A549 (cell line): ENCODE results near the gene PSD. TPM values are rescaled to one million over a fixed set of nuclear protein-coding genes. Genes with fewer than 3 reads are reported as not detected.
A peak's percentile ranks its signal among the peaks of the same experiment; 100 is the strongest.

Source experiments
- ATAC-seq, 2 experiments: fragments of 200-7000 bp in 1 of 2; fragments of >200 bp in 1 of 2; cut with Nextera tagmentation in 1 of 2; cut with Tn5 transposase in 1 of 2; 3 replicates each; pipeline versions ENCODE4 v1.8.0 to v1.9.1; 2018 to 2020; ENCODE audit warnings: mild to moderate bottlenecking in 1 of 2, moderate library complexity in 1 of 2
- CTCF ChIA-PET: fragments of 300-600 bp; sonication (Branson Sonifier 250); formaldehyde crosslinking; extraction: SDS; loops from one replicate; lab custom pipeline; 2021; ENCODE audit warnings: antibody characterized with exemption, inconsistent platforms; lab: Yijun Ruan, JAX
- POLR2A ChIA-PET: fragments of 350-600 bp; formaldehyde crosslinking; extraction: SDS; loops from one replicate; lab custom pipeline; 2021; ENCODE audit warnings: antibody characterized with exemption, inconsistent platforms; lab: Yijun Ruan, JAX
- DNase-seq, 2 experiments: peaks; one replicate each; pipeline versions ENCODE4 v3.0.0 to v3.0.0-alpha.2; 2011 to 2016; ENCODE audit warnings: low read depth in 1 of 2, low spot score in 1 of 2
- FAIRE-seq: peaks from 2 replicates; lab custom pipeline; 2011; peaks lifted over from hg19 to GRCh38; lab: Jason Lieb, UNC
- H3K27ac ChIP-seq, 2 experiments: fragments of >200 bp; sonication (Bioruptor Twin); formaldehyde crosslinking; 3 replicates each; pipeline ENCODE4 v1.5.1; 2016 to 2017
- H3K4me1 ChIP-seq: fragments of >200 bp; sonication (Bioruptor Twin); formaldehyde crosslinking; 3 replicates; pipeline ENCODE4 v1.6.1; 2016
- H3K4me2 ChIP-seq: fragments of >200 bp; sonication (Bioruptor Twin); formaldehyde crosslinking; 3 replicates; pipeline ENCODE4 v1.6.1; 2016
- H3K4me3 ChIP-seq: fragments of >200 bp; sonication (Bioruptor Twin); formaldehyde crosslinking; 3 replicates; pipeline ENCODE4 v1.5.1; 2016
- H3K9me3 ChIP-seq: fragments of >200 bp; sonication (Bioruptor Twin); formaldehyde crosslinking; 3 replicates; pipeline ENCODE4 v1.6.1; 2016
- CBX2 ChIP-seq: fragments of 200-600 bp; sonication (generic); IDR thresholded peaks from 2 replicates; pipeline ENCODE4 v1.6.1; 2016; ENCODE audit warnings: low read depth, mild to moderate bottlenecking, borderline replicate concordance
- E2F6 ChIP-seq: IDR thresholded peaks from 2 replicates; pipeline ENCODE4 v1.6.1; 2012; ENCODE audit warnings: low read depth, borderline replicate concordance
- EHF ChIP-seq: fragments of 250-450 bp; sonication (Bioruptor Pico); IDR thresholded peaks from 2 replicates; pipeline ENCODE4 v1.5.0; 2020; ENCODE audit warnings: mild to moderate bottlenecking
- FOSB ChIP-seq: fragments of 250-450 bp; sonication (Bioruptor Pico); IDR thresholded peaks from 2 replicates; pipeline ENCODE4 v1.5.0; 2020; ENCODE audit warnings: mild to moderate bottlenecking, moderate library complexity
- FOXS1 ChIP-seq: fragments of 250-450 bp; sonication (Bioruptor Pico); IDR thresholded peaks from 2 replicates; pipeline ENCODE4 v1.5.0; 2020; ENCODE audit warnings: mild to moderate bottlenecking, moderate library complexity
- GATA3 ChIP-seq: IDR thresholded peaks from 2 replicates; pipeline ENCODE4 v1.6.1; 2012; ENCODE audit warnings: borderline replicate concordance
- JUN ChIP-seq, 2 experiments: fragments of >200 bp; sonication (Bioruptor Twin); formaldehyde crosslinking; IDR thresholded peaks; 2 replicates in 1 of 2; 3 replicates in 1 of 2; pipeline ENCODE4 v1.6.1; 2016 to 2017
- PBX3 ChIP-seq: IDR thresholded peaks from 2 replicates; pipeline ENCODE4 v1.6.1; 2012
- PHF8 ChIP-seq: fragments of 200-600 bp; sonication (generic); IDR thresholded peaks from 2 replicates; pipeline ENCODE4 v1.6.1; 2016; ENCODE audit warnings: low read depth, mild to moderate bottlenecking, antibody characterized with exemption, moderate library complexity, borderline replicate concordance
- POLR2A ChIP-seq: IDR thresholded peaks from 2 replicates; pipeline ENCODE4 v1.6.1; 2012; ENCODE audit warnings: mild to moderate bottlenecking, low read length
- POLR2AphosphoS2 ChIP-seq: conservative IDR thresholded peaks from 2 replicates; pipeline ENCODE4 v1.6.1; 2012; ENCODE audit warnings: low read length, improper control_type of control experiment, inconsistent platforms
- SREBF2 ChIP-seq: fragments of 450-650 bp; IDR thresholded peaks from 2 replicates; pipeline ENCODE4 v1.6.1; 2014; ENCODE audit warnings: mild to moderate bottlenecking, moderate library complexity
- TFCP2L1 ChIP-seq: fragments of 250-450 bp; sonication (Bioruptor Pico); IDR thresholded peaks from 2 replicates; pipeline ENCODE4 v1.5.0; 2021; ENCODE audit warnings: mild to moderate bottlenecking
- ZC3H11A ChIP-seq: fragments of 450-650 bp; IDR thresholded peaks from 2 replicates; pipeline ENCODE4 v1.6.1; 2014; ENCODE audit warnings: antibody characterized with exemption, mild to moderate bottlenecking
- ZSCAN20 ChIP-seq: fragments of 250-450 bp; sonication (Bioruptor Pico); IDR thresholded peaks from 2 replicates; pipeline ENCODE4 v1.8.0; 2022; ENCODE audit warnings: mild to moderate bottlenecking, moderate library complexity
- WGBS: methylation state at CpG from one replicate; pipeline ENCODE4 v1.1.6; 2017; ENCODE audit errors: missing lambda C conversion rate; 5-methylcytosine and 5-hydroxymethylcytosine counted together
- polyA plus RNA-seq, 4 experiments: library from polyadenylated mRNA; depleted of rRNA in 3 of 4; stranded (reverse); fragments of >200 nt; fragmentation: RNase III in 1 of 4; extraction: RNeasy Plus Mini Kit Qiagen cat#74134 plus additional on column Dnase treatment in 1 of 4; gene quantifications; 2 replicates in 3 of 4; 3 replicates in 1 of 4; pipeline ENCODE4 v1.2.3, GENCODE V29; 2011 to 2017

PSD gene
- polyA plus RNA-seq, 2 of the 4 experiments (the other 2 are of a cell fraction), result 0.14 to 0.75 TPM

GRCh38 chr10:102461187-102462054, 42.8 kb upstream of the PSD start (continued):
- TF ChIP-seq E2F6, result peak; percentile 93
- TF ChIP-seq TFCP2L1 (CRISPR knock-in tag), result no peak
- TF ChIP-seq PBX3, result no peak
- no peak for TF ChIP-seq EHF (CRISPR knock-in tag)
- no peak for TF ChIP-seq ZSCAN20 (CRISPR knock-in tag)
- peak; percentile 67 for TF ChIP-seq POLR2A
- no peak for TF ChIP-seq GATA3

- CTCF ChIA-PET, result interaction anchor here (0.8 to 10.9 kb wide), 8 partner anchors 8 to 123 kb away, joined by 3 to 84 read pairs (median 10); partner anchors contain the start of genes ACTR1A and C10orf95
These were observed 42.2 kb upstream of the PSD start for GRCh38 chr10:102460836-102461186.

GRCh38 chr10:102458656-102459055, 40.1 kb upstream of the PSD start:
- POLR2A ChIA-PET, result no interaction called here
- Histone ChIP-seq H3K9me3 (no peaks in the 10 kb centered on the region), H3K4me1 (peaks cover 40% of the 10 kb centered on the region), H3K27ac (no peak overlapping the region), H3K4me2 (no peak overlapping the region), H3K4me3 (no peak overlapping the region)
- DNase-seq (no peak), FAIRE-seq (no peak), ATAC-seq (no peak)
- CTCF ChIA-PET, result interaction anchor here (0.7 to 10.9 kb wide), 3 partner anchors 8 to 59 kb away, joined by 3 to 84 read pairs (median 4); no protein-coding TSS in a partner anchor
- 65% methylated on average over 4 of the region's 4 CpGs for WGBS
- TF ChIP-seq JUN (IDR thresholded peaks at IDR 0.05), result no peak
- TF ChIP-seq ZC3H11A, result no peak
- no peak for TF ChIP-seq CBX2

More at GRCh38 chr10:102460836-102461186, 42.2 kb upstream of the PSD start:
- DNase-seq (no peak), ATAC-seq (peak; percentile 45), FAIRE-seq (no peak)
- POLR2A ChIA-PET, result interaction anchor here (1.4 kb wide), 2 partner anchors 10 to 66 kb away, joined by 4 read pairs; partner anchors contain the start of gene NFKB2
- H3K4me2 ChIP-seq, result peak overlapping the region; percentile 100
- H3K4me1 ChIP-seq, result peaks cover 18% of the 10 kb centered on the region
- H3K27ac ChIP-seq, result peak overlapping the region; percentile 40 to 84
- WGBS, result 39% methylated on average over 8 of the region's 8 CpGs
- no peaks in the 10 kb centered on the region for H3K9me3 ChIP-seq
- TF ChIP-seq POLR2AphosphoS2 (no peak), FOSB (CRISPR knock-in tag) (0 out of 2 replicates have a peak, but pooled peaks have one; percentile 37)
- H3K4me3 ChIP-seq, result peak overlapping the region; percentile 58; the same call in 2 of the 3 replicates

GRCh38 chr10:102457591-102458150, 39.1 kb upstream of the PSD start:
- Histone ChIP-seq H3K27ac (no peak overlapping the region), H3K9me3 (no peaks in the 10 kb centered on the region), H3K4me3 (no peak overlapping the region)
- POLR2A ChIA-PET, result no interaction called here
- DNase-seq (no peak), FAIRE-seq (no peak), ATAC-seq (no peak)
- 91% methylated on average over 9 of the region's 9 CpGs for WGBS
- no peak for TF ChIP-seq PHF8
- no peak for TF ChIP-seq FOXS1 (CRISPR knock-in tag)
- TF ChIP-seq SREBF2, result no peak
- TF ChIP-seq, all 56 proteins: peak for 0
- CTCF ChIA-PET, result interaction anchor here (1.4 to 10.9 kb wide), 4 partner anchors 20 to 64 kb away, joined by 4 to 84 read pairs (median 6); no protein-coding TSS in a partner anchor
- peaks cover 50% of the 10 kb centered on the region for H3K4me1 ChIP-seq
- no peak overlapping the region for H3K4me2 ChIP-seq
